ENCODE data around the gene STMP1.
"Not testable (repeated sequence)": the region's sequence is repeated elsewhere in the genome, so short reads cannot be mapped to it uniquely, and the experiment has no call there.

STMP1 gene

GRCh38 chr7:135664046-135664589 lies 1.8 kb downstream of the STMP1 start:
- DNase-seq, result no peak

- no peak for DNase-seq
These were observed 2.7 kb downstream of the STMP1 start for GRCh38 chr7:135665042-135665441.

- no peak for DNase-seq
These were observed 3.8 kb downstream of the STMP1 start for GRCh38 chr7:135666156-135666555.

DNA sequence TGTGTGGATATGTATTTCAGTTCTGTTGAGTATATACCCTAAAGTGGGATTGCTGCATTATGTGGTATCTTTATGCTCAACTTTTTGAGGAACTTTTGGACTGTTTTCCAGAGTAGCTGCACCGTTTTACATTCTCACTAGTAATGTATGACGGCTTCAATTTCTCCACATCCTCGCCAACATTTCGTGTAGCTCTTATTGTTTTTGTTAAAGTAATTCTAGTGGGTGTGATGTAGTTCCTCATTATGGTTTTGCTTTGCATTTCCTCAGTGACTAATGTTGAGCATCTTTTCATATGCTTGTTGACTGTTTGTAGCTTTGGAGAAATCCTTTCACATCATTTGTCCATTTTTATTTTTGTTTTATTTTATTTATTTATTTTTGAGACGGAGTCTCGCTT lies 4.5 kb downstream of the STMP1 start:
- no peak for DNase-seq

GRCh38 chr7:135667626-135668025 lies 5.3 kb downstream of the STMP1 start:
- not testable (repeated sequence) for DNase-seq

DNA sequence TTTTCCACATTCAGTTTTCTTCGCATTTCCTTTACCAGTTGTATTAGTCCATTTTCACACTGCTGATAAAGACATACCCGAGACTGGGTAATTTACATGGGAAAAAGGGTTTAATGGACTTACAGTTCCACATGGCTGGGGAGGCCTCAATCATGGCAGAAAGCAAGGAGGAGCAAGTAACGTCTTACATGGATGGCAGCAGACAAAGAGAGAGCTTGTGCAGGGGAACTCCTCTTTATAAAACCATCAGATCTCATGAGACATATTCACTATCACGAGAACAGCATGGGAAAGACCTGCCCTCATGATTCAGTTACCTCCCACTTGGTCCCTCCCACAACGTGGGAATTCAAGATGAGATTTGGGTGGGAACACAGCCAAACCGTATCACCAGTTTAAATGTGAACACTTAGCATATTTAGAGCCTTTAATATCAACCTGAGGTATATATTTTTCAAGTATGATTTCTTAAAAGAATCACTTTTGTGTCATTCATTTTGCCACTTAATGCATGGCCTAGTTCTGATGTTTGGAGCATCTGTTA lies 6.6 kb downstream of the STMP1 start:
- not testable (repeated sequence) for DNase-seq

DNA sequence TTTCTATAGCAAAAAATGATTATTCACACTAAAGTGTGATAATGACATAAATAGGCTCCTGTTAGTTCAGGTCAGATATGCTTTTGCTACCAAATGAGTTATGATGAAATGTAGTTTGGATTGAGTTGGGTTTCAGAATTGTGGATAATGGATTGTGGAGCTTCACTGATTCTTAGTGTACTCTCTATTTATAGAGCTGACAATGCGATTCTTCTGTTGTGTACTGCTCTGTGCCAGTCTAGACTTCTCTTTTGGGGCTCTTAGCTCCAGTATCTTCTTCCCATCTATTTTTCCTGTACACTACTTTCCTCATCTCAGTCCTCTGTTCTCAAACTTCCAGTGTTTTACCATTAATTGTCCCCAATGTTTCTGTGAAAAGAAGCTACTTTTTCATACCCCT lies 7.5 kb downstream of the STMP1 start:
- DNase-seq, result no peak

GRCh38 chr7:135670179-135670578 lies 7.9 kb downstream of the STMP1 start:
- peak in 1 of 51 donors; percentile 15 for DNase-seq

DNA sequence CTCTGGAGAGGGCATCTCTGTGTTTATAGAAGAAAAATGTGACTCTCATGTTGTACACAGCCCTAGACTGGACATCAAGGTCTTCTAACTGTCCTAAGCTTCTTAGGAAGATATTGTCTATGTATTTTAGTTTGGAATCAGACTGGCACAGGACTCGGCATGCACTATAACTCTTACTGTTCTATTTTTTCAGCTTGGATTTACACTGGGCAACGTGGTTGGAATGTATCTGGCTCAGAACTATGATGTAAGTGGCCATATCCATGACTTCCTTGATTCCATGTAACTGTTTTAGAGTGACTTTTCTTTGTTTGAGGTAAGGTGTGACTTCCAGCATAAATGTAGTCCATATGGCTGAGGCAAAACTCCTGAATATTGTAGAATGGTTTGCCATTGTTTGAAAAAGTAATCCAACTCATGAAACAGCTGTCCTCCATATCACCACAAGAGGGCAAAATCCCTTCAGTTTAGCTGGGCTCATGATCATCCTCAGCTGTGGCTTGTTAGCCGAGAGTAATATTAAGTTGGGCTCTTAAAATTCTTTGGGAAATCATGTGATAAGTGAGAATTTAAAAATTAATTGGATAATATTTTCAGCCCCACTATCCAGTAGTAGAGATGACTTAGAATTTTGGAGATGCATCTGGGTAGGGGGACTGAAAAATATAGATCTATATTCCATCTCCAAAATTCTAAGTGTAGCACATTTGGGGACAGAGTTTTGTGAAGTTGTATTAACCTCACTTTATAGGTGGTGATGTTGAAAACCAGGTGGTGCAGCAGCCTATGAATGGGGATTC lies 10.4 kb downstream of the STMP1 start:
- DNase-seq, result peak in 2 of 51 donors; percentile 12 to 29

DNA sequence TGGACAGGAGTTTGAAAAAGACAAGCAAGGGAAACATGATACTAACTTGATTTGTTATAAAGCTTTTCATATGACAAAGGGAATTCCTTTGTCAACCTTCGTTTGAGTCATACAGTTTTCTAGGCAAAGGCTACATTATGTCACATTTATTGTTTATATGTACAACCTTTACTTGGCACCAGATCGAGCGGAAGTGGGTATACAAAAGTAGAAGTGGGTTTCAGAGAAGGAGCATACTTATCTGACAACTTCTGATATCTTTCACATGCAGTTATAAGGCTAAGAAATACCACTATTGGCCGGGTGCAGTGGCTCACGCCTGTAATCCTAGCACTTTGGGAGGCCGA lies 11.0 kb downstream of the STMP1 start:
- no peak for DNase-seq

DNA sequence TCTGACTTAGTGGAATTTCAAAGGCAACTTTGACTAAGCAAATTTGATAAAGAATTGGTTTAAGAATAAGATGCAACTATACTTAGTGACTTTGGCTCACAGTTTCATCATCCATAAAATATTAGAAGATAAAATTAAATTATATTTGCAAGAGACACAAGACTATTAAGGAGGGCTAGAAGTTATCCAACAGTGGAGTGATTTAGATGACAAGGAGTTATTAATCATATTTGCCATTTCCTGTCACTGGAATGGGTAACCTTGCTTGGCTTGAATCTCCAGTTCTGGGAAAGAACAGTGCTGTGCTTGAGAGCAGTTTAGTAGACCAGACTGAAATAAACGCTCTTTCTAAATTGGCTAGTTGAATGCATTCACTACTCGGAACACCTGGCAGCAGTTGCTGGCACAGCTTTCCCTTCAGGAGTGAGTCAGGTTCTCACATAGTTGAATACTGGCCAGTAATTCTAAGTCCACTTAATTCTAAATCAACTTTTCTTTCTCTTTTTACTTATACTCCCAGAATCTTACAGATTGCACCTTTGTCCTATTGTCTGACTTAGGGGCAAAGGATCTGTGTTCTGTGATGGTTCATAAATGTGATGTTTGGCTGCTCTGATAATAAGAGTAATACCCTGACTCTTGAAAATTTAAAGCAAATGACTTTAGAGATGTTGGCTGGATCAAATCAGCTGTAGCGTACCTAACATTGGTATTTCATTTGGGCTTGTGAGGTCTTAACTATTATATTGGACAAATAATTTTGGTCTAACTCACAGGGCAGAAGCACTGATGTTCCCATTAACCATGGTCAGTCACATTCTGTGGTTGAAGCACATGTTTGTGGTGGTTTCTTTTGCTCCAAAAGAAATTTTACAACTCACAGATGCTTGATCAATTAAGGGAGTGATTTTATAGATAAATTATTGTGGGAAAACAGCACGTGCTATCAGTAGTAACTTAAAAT lies 16.6 kb downstream of the STMP1 start:
- DNase-seq, result peak in 2 of 51 donors; percentile 16 to 30

- DNase-seq, result no peak
These were observed 19.4 kb downstream of the STMP1 start for GRCh38 chr7:135681762-135682161.

GRCh38 chr7:135682191-135682590 lies 19.9 kb downstream of the STMP1 start:
- DNase-seq, result no peak

DNA sequence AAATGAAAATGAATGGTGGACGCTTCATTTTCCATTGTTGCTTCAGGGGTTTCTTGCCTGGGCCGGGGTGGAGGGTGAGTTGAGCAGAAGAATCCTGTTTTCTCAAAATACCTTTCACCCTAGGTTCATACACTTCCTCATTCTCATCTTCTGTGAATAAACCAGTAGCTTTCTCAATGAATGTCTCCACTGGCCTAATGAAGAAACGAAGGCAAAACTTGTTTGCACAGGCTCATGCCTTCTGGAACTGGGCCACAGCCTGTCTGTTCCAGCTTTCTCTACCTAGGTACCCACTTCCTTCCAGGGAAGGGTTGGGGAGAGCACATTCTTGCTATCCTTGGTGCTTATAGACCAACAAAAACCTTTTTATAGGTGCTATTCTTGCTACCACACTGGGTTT lies 21.3 kb downstream of the STMP1 start:
- DNase-seq, result no peak

- no peak for DNase-seq
These were observed 21.8 kb downstream of the STMP1 start for GRCh38 chr7:135684136-135684535.

- no peak for DNase-seq
These were observed 22.4 kb downstream of the STMP1 start for GRCh38 chr7:135684699-135685098.

DNA sequence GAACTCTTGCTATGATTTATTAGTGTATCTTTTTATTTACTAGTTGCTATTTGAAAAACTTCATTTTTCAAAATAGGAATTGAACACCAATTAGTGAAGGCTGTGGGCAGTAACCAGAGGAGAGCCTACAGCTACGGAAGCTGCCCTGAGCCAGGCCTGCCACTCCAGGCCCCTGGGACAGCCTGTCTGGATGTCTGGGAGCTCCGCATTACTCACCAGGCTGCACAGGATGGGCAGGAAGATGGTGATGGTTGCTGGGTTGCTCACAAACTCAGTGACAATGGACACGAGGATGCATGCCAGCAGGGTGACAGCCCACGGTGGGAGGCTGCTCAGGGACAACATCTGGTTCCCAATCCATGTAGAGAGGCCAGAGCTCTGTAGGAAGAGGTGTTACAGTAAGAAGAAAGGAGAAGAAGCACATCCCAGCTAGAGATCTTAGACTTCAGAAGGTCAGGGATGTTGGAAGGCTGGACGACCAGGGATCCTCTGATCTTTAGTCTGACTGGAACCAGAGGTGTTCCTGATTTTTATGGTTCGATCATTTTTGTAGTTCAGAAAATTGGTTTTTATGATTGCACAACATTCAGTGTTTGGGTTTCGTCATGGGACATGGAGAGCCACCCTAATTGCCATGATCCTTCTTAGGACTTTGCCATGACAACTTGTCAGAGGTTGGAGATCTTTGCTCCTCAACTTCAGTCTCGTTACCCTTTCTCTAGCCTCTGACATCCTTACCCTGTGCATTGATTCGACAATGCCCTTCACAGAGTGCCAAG lies 23.2 kb downstream of the STMP1 start:
- no peak for DNase-seq

DNA sequence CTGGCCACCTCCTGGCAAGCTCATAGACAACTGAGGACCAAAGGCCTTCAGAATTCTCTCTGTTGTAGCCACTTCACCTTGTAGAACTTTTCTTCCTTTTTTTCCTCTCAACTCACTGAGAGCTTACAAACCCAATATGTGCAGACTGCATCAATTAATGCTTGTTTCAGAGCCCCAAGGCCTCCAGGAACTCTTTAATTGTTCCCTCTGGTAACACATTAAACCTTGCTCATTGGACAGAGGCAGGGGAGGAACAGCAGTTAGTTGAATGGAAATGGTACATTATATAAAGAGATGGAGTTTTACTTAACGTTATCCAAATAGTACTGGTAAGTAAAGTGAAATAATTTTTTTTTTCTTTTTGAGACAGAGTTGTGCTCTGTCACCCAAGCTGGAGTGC lies 25.2 kb downstream of the STMP1 start:
- no peak for DNase-seq

DNA sequence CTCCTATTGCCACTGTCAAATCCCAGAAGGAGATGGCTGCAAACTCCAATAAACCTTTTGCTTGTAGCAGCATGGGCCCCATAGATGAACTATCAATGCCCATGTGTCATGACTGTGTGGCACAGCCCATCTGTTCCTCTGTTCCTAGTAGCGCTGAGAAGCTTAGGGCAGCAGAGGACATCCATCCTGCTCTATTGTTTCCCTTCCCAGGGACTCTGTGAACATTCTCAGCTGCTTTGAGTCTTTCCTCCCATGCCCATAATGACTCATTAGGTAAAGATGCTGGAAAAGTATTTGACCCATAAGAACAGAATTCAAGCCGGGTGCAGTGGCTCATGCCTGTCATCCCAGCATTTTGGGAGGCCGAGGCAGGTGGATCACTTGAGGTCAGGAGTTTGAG lies 28.3 kb downstream of the STMP1 start:
- DNase-seq, result no peak

GRCh38 chr7:135692055-135692454 lies 29.7 kb downstream of the STMP1 start:
- DNase-seq, result no peak

GRCh38 chr7:135692606-135693005 lies 30.3 kb downstream of the STMP1 start:
- not testable (repeated sequence) for DNase-seq

Data from hypothalamus (tissue), 51 donors.